Astrocyte of the cerebellum (primary cell): Measurements from ENCODE around the gene KRT80.
A peak's percentile ranks its signal among the peaks of the same experiment; 100 is the strongest.

Experiments
- DNase-seq: peaks from one replicate; pipeline ENCODE4 v3.0.0-alpha.2; 2011; ENCODE audit warnings: low read depth
- H3K4me3 ChIP-seq: 2 replicates; pipeline ENCODE4 v1.5.1; 2011; ENCODE audit warnings: mild to moderate bottlenecking, low read depth, low read length, moderate library complexity
- CTCF ChIP-seq: IDR thresholded peaks from 2 replicates; pipeline ENCODE4 v1.5.1; 2012; ENCODE audit warnings: low read length, low read depth, moderate library complexity, mild to moderate bottlenecking; ENCODE audit errors: missing control alignments
- in situ Hi-C: cut with HindIII; loops from 2 replicates; pipeline ENCODE4 v1.10.0; 2017; ENCODE audit warnings: low sequenced_read_pairs

Gene KRT80

GRCh38 chr12:52172956-52173355, 18.9 kb downstream of the KRT80 start:
- H3K4me3 ChIP-seq = no peak overlapping the region
- in situ Hi-C loops = no loop called here
- no peak for DNase-seq
- no peak for TF ChIP-seq CTCF

DNA sequence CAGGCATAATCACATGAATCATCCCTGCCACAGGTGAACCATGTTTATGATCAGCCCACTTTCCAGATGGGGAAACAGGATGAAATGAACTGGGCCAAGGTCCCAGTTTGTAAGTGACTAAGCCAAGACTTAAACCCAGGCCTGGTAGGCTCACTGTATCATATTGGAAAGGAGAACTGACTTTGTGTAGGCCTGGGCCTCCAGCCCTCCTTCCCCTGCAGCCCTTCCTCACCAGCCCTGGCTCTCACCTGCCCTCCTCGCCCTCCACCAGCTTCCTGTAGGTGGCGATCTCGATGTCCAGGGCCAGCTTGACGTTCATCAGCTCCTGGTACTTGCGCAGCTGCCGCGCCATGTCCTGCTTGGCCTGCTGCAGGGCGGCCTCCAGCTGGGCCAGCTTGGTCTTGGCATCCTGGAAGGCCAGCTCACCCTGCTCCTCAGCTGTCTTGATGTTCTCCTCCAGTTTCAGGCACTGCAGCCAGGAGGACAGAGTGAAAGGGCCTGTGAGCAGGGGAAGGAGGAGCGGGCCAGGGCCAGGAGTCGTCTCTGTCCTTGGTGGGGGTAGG, 19.8 kb downstream of the KRT80 start:
- in situ Hi-C loops = no loop called here
- TF ChIP-seq CTCF = peak; percentile 51
- DNase-seq = no peak
- no peak overlapping the region for H3K4me3 ChIP-seq

DNA sequence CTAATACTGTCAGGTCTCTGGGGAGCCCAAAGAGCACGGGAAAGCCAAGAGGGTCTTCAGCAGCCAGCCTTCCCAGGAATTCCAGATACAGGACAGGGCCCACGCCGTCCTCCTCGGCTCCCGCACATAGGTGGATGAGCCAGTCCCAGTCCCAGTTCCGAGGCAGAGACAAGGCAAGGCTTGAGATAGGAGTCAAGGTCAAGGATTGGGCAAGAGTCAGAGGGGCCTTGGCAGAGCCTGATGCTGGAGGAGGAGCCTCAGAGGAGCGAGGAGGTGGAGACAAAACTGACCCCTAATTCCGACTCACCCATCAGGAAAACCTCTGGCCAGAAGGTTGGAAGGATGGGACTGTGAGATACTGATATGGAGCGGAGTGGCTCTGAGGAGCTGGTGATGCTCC, 21.0 kb downstream of the KRT80 start:
- H3K4me3 ChIP-seq = no peak overlapping the region
- DNase-seq = no peak
- in situ Hi-C loops = no loop called here
- TF ChIP-seq CTCF = no peak

DNA sequence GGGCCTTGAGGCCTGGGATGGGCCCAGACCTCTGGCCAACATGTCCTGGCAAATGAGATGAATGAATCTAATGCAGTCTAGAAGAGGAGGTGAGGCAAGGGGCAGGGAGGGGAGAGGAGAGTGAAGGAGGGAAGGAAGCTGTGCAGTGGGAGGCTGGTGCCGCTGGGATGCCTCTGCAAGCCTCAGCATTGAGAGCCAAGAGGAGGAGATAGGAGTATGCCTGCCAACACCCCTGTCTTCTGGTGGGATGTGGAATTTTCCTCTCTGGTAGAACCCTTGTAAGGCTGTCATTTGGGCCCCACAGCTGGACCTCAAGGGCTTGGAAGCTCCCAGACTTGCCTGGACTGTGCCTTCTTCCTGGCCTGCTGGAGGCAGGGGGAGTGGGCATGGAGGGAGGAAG, 21.9 kb downstream of the KRT80 start:
- no peak for TF ChIP-seq CTCF
- no peak for DNase-seq
- H3K4me3 ChIP-seq = no peak overlapping the region
- in situ Hi-C loops = no loop called here

DNA sequence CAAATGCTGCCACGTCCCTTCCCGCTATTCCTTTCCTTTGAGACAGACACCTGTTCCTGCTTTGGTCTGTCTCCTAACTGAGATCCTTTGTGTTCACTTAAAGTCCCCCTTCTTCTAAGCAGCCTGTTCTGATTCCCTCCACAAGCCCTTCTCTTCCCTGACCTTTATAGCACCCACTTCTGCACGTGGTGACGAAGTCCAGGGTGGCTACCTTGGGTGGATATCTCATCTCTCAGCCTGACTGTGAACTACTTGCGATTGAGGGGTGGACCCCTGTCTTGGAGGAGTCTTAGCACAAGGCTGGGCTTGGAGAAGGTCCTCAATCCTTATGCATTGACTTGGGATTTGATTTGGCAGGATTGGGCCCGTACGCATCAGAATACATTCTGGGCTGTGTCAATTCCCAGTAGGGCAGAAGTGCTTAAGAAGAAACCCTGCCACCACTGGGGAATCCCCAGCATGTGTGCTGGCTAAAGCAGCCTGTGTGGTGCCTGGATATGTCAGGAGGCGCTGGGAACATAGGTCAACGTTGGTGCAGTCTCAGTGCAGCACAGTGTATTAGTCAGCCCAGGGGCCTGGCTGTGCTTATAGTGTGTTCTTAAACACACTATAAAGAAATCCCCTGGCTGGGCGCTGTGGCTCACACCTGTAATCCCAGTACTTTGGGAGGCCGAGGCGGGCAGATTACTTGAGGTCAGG, 23.6 kb downstream of the KRT80 start:
- no peak for DNase-seq
- TF ChIP-seq CTCF = no peak
- in situ Hi-C loops = no loop called here
- no peak overlapping the region for H3K4me3 ChIP-seq

- TF ChIP-seq CTCF = no peak
- no peak overlapping the region for H3K4me3 ChIP-seq
- no peak for DNase-seq
- in situ Hi-C loops = no loop called here
Observed at GRCh38 chr12:52167526-52167925, 24.3 kb downstream of the KRT80 start.
